ENCODE measurements around the gene RLN3. TPM values are rescaled to one million over a fixed set of nuclear protein-coding genes. Genes with fewer than 3 reads are reported as not detected.

The RLN3 gene
- total and polyA plus RNA-seq, 9 of the 15 experiments (the other 6 are each of a cell fraction or from before 2014, with no cell fraction given), result 0.31 to 1.2 (median 0.71) TPM; not detected in 6

DNA sequence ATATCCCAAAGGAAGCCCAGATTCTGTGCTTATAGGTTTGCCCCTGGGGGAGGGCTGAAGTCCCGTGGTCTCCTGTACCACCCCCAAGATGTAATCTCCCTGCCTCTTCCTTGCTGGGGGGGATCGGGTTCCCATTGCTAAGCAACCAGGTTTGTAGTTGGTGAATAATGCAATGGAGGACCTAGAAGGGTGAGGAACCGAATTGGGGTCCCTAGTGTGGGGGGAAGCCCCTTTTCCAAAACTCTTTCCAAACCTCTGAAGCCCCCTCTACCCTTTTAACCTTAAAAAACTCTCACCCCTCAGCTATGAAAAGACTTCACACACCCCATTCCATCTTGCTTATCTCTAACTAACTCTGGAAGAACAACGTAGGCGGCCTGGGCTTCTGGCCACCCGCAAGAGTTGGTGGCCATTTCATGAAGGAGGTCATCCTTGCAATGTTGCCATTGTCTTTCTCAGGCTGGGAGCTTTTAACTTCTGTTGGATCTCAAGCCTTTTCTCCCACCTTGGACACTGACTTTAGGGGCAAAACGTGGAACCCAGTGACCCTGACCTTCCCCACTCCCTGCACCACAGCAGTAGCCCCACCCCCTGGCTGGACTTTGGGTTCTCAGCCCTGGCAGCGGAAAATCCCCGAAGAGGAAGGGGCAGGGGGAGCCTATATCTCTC lies 33.3 kb downstream of the RLN3 start (continued):
- TF ChIP-seq FOXM1 (IDR thresholded peaks at IDR 0.05; ENCODE audit: low read depth), result no peak
- TF ChIP-seq FOXM1 (CRISPR knock-in tag; IDR thresholded peaks at IDR 0.05; ENCODE audit: low read depth), result no peak
- TF ChIP-seq, protein P1, sequence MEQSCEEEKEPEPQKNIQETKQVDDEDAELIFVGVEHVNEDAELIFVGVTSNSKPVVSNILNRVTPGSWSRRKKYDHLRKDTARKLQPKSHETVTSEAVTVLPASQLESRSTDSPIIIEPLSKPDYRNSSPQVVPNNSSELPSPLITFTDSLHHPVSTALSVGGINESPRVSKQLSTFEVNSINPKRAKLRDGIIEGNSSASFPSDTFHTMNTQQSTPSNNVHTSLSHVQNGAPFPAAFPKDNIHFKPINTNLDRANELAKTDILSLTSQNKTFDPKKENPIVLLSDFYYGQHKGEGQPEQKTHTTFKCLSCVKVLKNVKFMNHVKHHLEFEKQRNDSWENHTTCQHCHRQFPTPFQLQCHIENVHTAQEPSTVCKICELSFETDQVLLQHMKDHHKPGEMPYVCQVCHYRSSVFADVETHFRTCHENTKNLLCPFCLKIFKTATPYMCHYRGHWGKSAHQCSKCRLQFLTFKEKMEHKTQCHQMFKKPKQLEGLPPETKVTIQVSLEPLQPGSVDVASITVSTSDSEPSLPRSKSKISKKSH (CRISPR knock-in tag; IDR thresholded peaks at IDR 0.05), result no peak
- peak; percentile 62; the same call in 1 of the 2 replicates for TF ChIP-seq EHMT2 (IDR thresholded peaks at IDR 0.05)
- no peak for TF ChIP-seq ZNF778 (CRISPR knock-in tag; IDR thresholded peaks at IDR 0.05)
- no peak for TF ChIP-seq FOXA3 (CRISPR knock-in tag; conservative IDR thresholded peaks at IDR 0.05 in 1 of 2, IDR thresholded peaks at IDR 0.05 in 1 of 2)
- TF ChIP-seq CBX2 (IDR thresholded peaks at IDR 0.05; ENCODE audit: insufficient read depth, low read length, poor library complexity, severe bottlenecking), result no peak
- TF ChIP-seq, protein P2, sequence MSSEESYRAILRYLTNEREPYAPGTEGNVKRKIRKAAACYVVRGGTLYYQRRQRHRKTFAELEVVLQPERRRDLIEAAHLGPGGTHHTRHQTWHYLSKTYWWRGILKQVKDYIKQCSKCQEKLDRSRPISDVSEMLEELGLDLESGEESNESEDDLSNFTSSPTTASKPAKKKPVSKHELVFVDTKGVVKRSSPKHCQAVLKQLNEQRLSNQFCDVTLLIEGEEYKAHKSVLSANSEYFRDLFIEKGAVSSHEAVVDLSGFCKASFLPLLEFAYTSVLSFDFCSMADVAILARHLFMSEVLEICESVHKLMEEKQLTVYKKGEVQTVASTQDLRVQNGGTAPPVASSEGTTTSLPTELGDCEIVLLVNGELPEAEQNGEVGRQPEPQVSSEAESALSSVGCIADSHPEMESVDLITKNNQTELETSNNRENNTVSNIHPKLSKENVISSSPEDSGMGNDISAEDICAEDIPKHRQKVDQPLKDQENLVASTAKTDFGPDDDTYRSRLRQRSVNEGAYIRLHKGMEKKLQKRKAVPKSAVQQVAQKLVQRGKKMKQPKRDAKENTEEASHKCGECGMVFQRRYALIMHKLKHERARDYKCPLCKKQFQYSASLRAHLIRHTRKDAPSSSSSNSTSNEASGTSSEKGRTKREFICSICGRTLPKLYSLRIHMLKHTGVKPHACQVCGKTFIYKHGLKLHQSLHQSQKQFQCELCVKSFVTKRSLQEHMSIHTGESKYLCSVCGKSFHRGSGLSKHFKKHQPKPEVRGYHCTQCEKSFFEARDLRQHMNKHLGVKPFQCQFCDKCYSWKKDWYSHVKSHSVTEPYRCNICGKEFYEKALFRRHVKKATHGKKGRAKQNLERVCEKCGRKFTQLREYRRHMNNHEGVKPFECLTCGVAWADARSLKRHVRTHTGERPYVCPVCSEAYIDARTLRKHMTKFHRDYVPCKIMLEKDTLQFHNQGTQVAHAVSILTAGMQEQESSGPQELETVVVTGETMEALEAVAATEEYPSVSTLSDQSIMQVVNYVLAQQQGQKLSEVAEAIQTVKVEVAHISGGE (CRISPR knock-in tag; IDR thresholded peaks at IDR 0.05), result no peak
- no peak for TF ChIP-seq SMARCA4 (IDR thresholded peaks at IDR 0.05)
- TF ChIP-seq SMARCE1 (IDR thresholded peaks at IDR 0.05), result no peak
- TF ChIP-seq, protein P3, sequence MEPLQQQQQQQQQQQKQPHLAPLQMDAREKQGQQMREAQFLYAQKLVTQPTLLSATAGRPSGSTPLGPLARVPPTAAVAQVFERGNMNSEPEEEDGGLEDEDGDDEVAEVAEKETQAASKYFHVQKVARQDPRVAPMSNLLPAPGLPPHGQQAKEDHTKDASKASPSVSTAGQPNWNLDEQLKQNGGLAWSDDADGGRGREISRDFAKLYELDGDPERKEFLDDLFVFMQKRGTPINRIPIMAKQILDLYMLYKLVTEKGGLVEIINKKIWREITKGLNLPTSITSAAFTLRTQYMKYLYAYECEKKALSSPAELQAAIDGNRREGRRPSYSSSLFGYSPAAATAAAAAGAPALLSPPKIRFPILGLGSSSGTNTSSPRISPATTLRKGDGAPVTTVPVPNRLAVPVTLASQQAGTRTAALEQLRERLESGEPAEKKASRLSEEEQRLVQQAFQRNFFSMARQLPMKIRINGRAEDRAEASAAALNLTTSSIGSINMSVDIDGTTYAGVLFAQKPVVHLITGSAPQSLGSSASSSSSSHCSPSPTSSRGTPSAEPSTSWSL (CRISPR knock-in tag; IDR thresholded peaks at IDR 0.05; ENCODE audit: borderline replicate concordance), result no peak
- TF ChIP-seq, protein P4, sequence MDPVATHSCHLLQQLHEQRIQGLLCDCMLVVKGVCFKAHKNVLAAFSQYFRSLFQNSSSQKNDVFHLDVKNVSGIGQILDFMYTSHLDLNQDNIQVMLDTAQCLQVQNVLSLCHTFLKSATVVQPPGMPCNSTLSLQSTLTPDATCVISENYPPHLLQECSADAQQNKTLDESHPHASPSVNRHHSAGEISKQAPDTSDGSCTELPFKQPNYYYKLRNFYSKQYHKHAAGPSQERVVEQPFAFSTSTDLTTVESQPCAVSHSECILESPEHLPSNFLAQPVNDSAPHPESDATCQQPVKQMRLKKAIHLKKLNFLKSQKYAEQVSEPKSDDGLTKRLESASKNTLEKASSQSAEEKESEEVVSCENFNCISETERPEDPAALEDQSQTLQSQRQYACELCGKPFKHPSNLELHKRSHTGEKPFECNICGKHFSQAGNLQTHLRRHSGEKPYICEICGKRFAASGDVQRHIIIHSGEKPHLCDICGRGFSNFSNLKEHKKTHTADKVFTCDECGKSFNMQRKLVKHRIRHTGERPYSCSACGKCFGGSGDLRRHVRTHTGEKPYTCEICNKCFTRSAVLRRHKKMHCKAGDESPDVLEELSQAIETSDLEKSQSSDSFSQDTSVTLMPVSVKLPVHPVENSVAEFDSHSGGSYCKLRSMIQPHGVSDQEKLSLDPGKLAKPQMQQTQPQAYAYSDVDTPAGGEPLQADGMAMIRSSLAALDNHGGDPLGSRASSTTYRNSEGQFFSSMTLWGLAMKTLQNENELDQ (CRISPR knock-in tag; IDR thresholded peaks at IDR 0.05; ENCODE audit: borderline replicate concordance), result no peak
- no peak for TF ChIP-seq NFYB (IDR thresholded peaks at IDR 0.05; ENCODE audit: extremely low read depth, insufficient read length)
- no peak for TF ChIP-seq SRF (CRISPR knock-in tag; IDR thresholded peaks at IDR 0.05)
- TF ChIP-seq ILF3 (IDR thresholded peaks at IDR 0.05; ENCODE audit: borderline replicate concordance), result no peak
- no peak for TF ChIP-seq SP2 (IDR thresholded peaks at IDR 0.05; ENCODE audit: extremely low read depth, low read depth, low read length, poor library complexity, severe bottlenecking)
- no peak for TF ChIP-seq NFIC (IDR thresholded peaks at IDR 0.05)
- TF ChIP-seq ZNF79 (CRISPR knock-in tag; IDR thresholded peaks at IDR 0.05; ENCODE audit: low read depth), result no peak
- no peak for TF ChIP-seq ZNF253 (CRISPR knock-in tag; conservative IDR thresholded peaks at IDR 0.05)

Data from K562 (cell line).